PC-3 (cell line): ENCODE measurements around the gene UGCG. TPM values are rescaled to one million over a fixed set of nuclear protein-coding genes. Genes with fewer than 3 reads are reported as not detected.

Experiments used
- ATAC-seq: fragments of 200-7000 bp; cut with Tn5 transposase; 2 replicates; pipeline ENCODE4 v1.9.1; 2020; ENCODE audit warnings: mild to moderate bottlenecking, moderate library complexity
- Bru-seq: library from RNA; stranded (reverse); fragments of 400-500 nt; gene quantifications from one replicate; lab custom pipeline; 2021; lab: Mats Ljungman, UMichigan
- BruChase-seq, 2 experiments: library from RNA; stranded (reverse); fragments of 400-500 nt; gene quantifications; one replicate each; lab custom pipeline; 2021; lab: Mats Ljungman, UMichigan
- BruUV-seq: library from RNA; stranded (reverse); fragments of 400-500 nt; replicated peaks from 2 replicates; lab custom pipeline; 2021; lab: Mats Ljungman, UMichigan
- CTCF ChIA-PET: fragments of 300-600 bp; sonication (Branson Sonifier 250); formaldehyde crosslinking; loops from one replicate; lab custom pipeline; 2022; ENCODE audit warnings: antibody characterized with exemption; lab: Charles Lee
- POLR2A ChIA-PET: fragments of 300-600 bp; sonication (Branson Sonifier 250); formaldehyde crosslinking; loops from one replicate; lab custom pipeline; 2022; ENCODE audit warnings: antibody characterized with exemption; ENCODE audit not compliant: unreplicated experiment; lab: Charles Lee
- DNase-seq: peaks from one replicate; pipeline ENCODE4 v3.0.0-alpha.2; 2015
- H2AFZ ChIP-seq: fragments of 300-600 bp; sonication (generic); 2 replicates; pipeline ENCODE4 v1.6.0; 2016; ENCODE audit warnings: antibody characterized with exemption, low read length
- H3F3A ChIP-seq: fragments of 300-600 bp; sonication (generic); one replicate; pipeline ENCODE4 v1.6.0; 2017; ENCODE audit warnings: antibody characterized with exemption, low read length, control low read depth, mild to moderate bottlenecking; ENCODE audit not compliant: unreplicated experiment
- H3K27ac ChIP-seq: fragments of 300-600 bp; sonication (generic); 2 replicates; pipeline ENCODE4 v1.5.1; 2016; ENCODE audit warnings: mild to moderate bottlenecking, low read length
- H3K27me3 ChIP-seq: fragments of 300-600 bp; sonication (generic); 2 replicates; pipeline ENCODE4 v1.6.1; 2016; ENCODE audit warnings: low read length, mixed read lengths
- H3K36me3 ChIP-seq: fragments of 300-600 bp; sonication (generic); 2 replicates; pipeline ENCODE4 v1.6.1; 2016; ENCODE audit warnings: low read depth, mixed run types, low read length, mixed read lengths
- H3K4me1 ChIP-seq: fragments of 300-600 bp; sonication (generic); 2 replicates; pipeline ENCODE4 v1.5.1; 2016; ENCODE audit warnings: low read length; ENCODE audit not compliant: insufficient read depth
- H3K4me2 ChIP-seq: fragments of 300-600 bp; sonication (generic); 2 replicates; pipeline ENCODE4 v1.6.0; 2016; ENCODE audit warnings: low read length
- H3K4me3 ChIP-seq: fragments of 300-600 bp; sonication (generic); 2 replicates; pipeline ENCODE4 v1.5.1; 2016; ENCODE audit warnings: mild to moderate bottlenecking, low read length, mixed read lengths
- H3K79me2 ChIP-seq: fragments of 300-600 bp; sonication (generic); 2 replicates; pipeline ENCODE4 v1.6.1; 2017; ENCODE audit warnings: low read length, mixed read lengths
- H3K9ac ChIP-seq: fragments of 300-600 bp; sonication (generic); 2 replicates; pipeline ENCODE4 v1.6.0; 2016; ENCODE audit warnings: mild to moderate bottlenecking, low read length
- H3K9me2 ChIP-seq: fragments of 300-600 bp; sonication (generic); replicated peaks from 2 replicates; pipeline ENCODE4 v1.6.1; 2016; ENCODE audit warnings: mixed run types, low read length, mixed read lengths
- H3K9me3 ChIP-seq: fragments of 300-600 bp; sonication (generic); 2 replicates; pipeline ENCODE4 v1.6.1; 2016; ENCODE audit warnings: low read length, mixed read lengths
- H4K20me1 ChIP-seq: fragments of 300-600 bp; sonication (generic); 2 replicates; pipeline ENCODE4 v1.6.1; 2016; ENCODE audit warnings: low read length, mixed read lengths
- CTCF ChIP-seq: fragments of 300-600 bp; sonication (generic); conservative IDR thresholded peaks from 2 replicates; pipeline ENCODE4 v1.5.1; 2017; ENCODE audit warnings: antibody characterized with exemption, low read depth, mild to moderate bottlenecking, low read length
- EZH2 ChIP-seq: fragments of 300-600 bp; sonication (generic); IDR thresholded peaks from one replicate; pipeline ENCODE4 v1.6.1; 2017; ENCODE audit warnings: antibody characterized with exemption, mild to moderate bottlenecking, low read length; ENCODE audit not compliant: unreplicated experiment
- EZH2phosphoT487 ChIP-seq: fragments of 300-600 bp; sonication (generic); IDR thresholded peaks from 2 replicates; pipeline ENCODE4 v1.6.1; 2018; ENCODE audit warnings: mild to moderate bottlenecking, antibody characterized with exemption, low read length, borderline replicate concordance
- intact Hi-C: fragments of 100-400 bp; cut with micrococcal nuclease; formaldehyde crosslinking; loops from 2 replicates; pipeline ENCODE4 v1.9.0; 2023
- long read RNA-seq: library from polyadenylated mRNA; unstranded; transcript quantifications from one replicate; pipeline ENCODE4 v2.0.0, GENCODE V29; 2021; ENCODE audit not compliant: unreplicated experiment
- total RNA-seq: library from RNA; depleted of rRNA; stranded (reverse); fragments of >200 nt; gene quantifications from 2 replicates; pipeline ENCODE4 v1.2.3, GENCODE V29; 2014; rRNA removed

Gene UGCG
- total RNA-seq, result 27.0 and 29.4 TPM in 2 replicates
- percentile 92 among the genes with signal in this experiment for Bru-seq, nascent RNA
- BruChase-seq, experiment 1, labeled RNA remaining after a 6-hour chase, result percentile 81 among the genes with signal in this experiment
- percentile 88 among the genes with signal in this experiment for BruChase-seq, experiment 2, labeled RNA remaining after a 2-hour chase
- long read RNA-seq, full-length matches to known transcripts, result 56 of 63 reads
- long read RNA-seq, partial matches to known transcripts, result 1 of 63 reads
- long read RNA-seq, other reads (novel, unspliced or antisense), result 6 of 63 reads

DNA sequence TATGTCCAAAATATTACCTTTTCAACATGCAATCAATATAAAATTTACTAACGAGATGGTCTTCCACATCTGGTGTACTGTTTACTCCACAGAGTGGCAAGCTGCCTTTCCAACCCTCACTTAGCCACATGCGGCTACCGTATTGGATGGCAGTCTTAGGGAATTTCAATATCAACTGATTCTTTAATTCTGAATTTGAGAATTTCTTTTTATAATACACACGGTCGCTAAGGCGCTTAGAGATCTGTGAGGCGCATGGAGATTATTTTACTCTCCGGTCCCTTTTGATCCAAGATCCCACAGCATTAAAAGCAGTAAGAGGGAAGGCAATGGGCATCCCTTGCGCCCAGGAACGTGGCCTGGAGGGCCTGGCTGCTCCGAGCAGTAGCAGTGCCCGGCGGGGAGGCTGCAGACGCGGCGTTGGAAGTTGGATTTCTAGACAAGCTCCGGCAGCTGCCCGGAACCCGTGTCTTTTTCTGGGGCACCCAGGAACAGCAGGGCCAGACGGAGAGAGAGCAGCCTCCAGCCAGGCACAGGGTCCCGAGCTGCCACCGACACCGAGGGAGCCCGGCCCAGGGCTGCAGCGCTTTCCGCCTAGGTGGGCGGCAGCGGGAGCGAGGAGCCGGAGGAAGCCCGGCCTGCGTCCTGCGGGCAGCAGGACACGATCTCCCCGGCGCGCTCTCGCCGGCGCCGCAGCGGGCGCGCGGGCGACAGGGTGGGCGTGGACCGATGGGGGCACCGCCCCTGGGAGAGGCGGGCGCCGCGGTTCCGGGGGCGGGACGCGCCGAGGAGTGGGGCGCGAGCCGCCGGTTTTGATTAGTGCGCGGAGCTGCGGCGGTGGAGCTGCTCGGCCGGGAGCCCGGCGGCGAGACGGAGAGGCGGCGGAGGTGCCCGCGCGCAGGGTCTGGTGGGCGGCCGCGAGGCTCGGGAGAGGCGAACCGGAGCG lies at the start of gene UGCG:
UGCG (plus strand) TSS at position 819 of the 946 bp plus-strand sequence. CDS start 402 bp downstream, outside the sequence.
- Histone ChIP-seq H3K9me3 (no peaks in the 10 kb centered on the region), H4K20me1 (peaks cover 40% of the 10 kb centered on the region), H3K9me2 (no peaks in the 10 kb centered on the region), H3K36me3 (no peaks in the 10 kb centered on the region), H3K4me2 (peak within 1 kb of the TSS; percentile 92), H2AFZ (peak within 1 kb of the TSS; percentile 56), H3K79me2 (peaks cover 58% of the 10 kb centered on the region), H3K27ac (peak within 1 kb of the TSS; percentile 80), H3K4me1 (peaks cover 35% of the 10 kb centered on the region), H3K27me3 (no peaks in the 10 kb centered on the region), H3K4me3 (peak within 1 kb of the TSS; percentile 77), H3K9ac (peak within 1 kb of the TSS; percentile 89), H3F3A (no peaks in the 10 kb centered on the region)
- intact Hi-C loops, result loop anchor here (2.0 to 5.0 kb wide), 4 partner anchors 89 to 171 kb away; no protein-coding TSS in a partner anchor
- ATAC-seq, result peak; percentile 79
- TF ChIP-seq EZH2, result no peak
- TF ChIP-seq CTCF, result no peak
- no peak for TF ChIP-seq EZH2phosphoT487
- POLR2A ChIA-PET, result interaction anchor here (0.5 to 0.7 kb wide), 4 partner anchors 16 to 165 kb away, joined by 4 to 7 read pairs (median 6); no protein-coding TSS in a partner anchor
- peak; percentile 90 for DNase-seq
- CTCF ChIA-PET, result no interaction called here
- TSS peak; percentile 81 for BruUV-seq

- Histone ChIP-seq H3K79me2 (no peaks in the 10 kb centered on the region), H3K9me2 (no peaks in the 10 kb centered on the region), H3K36me3 (no peaks in the 10 kb centered on the region), H3K9me3 (no peaks in the 10 kb centered on the region), H3K4me1 (peaks cover 27% of the 10 kb centered on the region), H3K27ac (peak overlapping the region; percentile 80), H3K27me3 (no peaks in the 10 kb centered on the region), H3K4me2 (peak overlapping the region; percentile 50), H2AFZ (no peak overlapping the region), H3K4me3 (no peak overlapping the region), H4K20me1 (no peaks in the 10 kb centered on the region), H3F3A (peaks cover 3% of the 10 kb centered on the region), H3K9ac (0 out of 2 replicates have a peak overlapping the region, but pooled peaks have one; percentile 12)
- intact Hi-C loops, result loop anchor here (5.0 kb wide), 1 partner anchor 41 kb away; no protein-coding TSS in a partner anchor
- DNase-seq (peak; percentile 93), ATAC-seq (peak; percentile 86)
- ChIA-PET CTCF (interaction anchor here (0.6 kb wide), 1 partner anchor 39 kb away, joined by 3 read pairs; no protein-coding TSS in a partner anchor), POLR2A (interaction anchor here (0.7 kb wide), 2 partner anchors 31 to 161 kb away, joined by 3 to 6 read pairs; no protein-coding TSS in a partner anchor)
- no peak for TF ChIP-seq EZH2phosphoT487
- TF ChIP-seq CTCF, result 0 out of 2 replicates have a peak, but pooled peaks have one; percentile 14
- BruUV-seq, result no TSS peak
These were observed 45.1 kb upstream of the UGCG start for GRCh38 chr9:111851553-111851952.
